PC-9 (cell line): ENCODE data around the gene VTA1. TPM values are rescaled to one million over a fixed set of nuclear protein-coding genes. Genes with fewer than 3 reads are reported as not detected.

Experiments used
- BruUV-seq: library from RNA; stranded (reverse); fragments of 400-500 nt; replicated peaks from 2 replicates; lab custom pipeline; 2021; lab: Mats Ljungman, UMichigan
- CTCF ChIA-PET: fragments of 300-600 bp; sonication (Branson Sonifier 250); formaldehyde crosslinking; loops from one replicate; lab custom pipeline; 2022; ENCODE audit warnings: antibody characterized with exemption; lab: Charles Lee
- POLR2A ChIA-PET: fragments of 300-600 bp; sonication (Branson Sonifier 250); formaldehyde crosslinking; loops from one replicate; lab custom pipeline; 2022; ENCODE audit warnings: antibody characterized with exemption; ENCODE audit not compliant: unreplicated experiment; lab: Charles Lee
- DNase-seq, 2 experiments: peaks; one replicate each; pipeline versions ENCODE4 v3.0.0 to v3.0.0-alpha.2; 2015 to 2022; ENCODE audit warnings: mixed read lengths in 1 of 2
- H2AFZ ChIP-seq: fragments of 200-600 bp; sonication (generic); 2 replicates; pipeline ENCODE4 v1.8.1; 2017; ENCODE audit warnings: antibody characterized with exemption
- H3F3A ChIP-seq: fragments of 200-600 bp; sonication (generic); 2 replicates; pipeline ENCODE4 v1.8.1; 2017; ENCODE audit warnings: antibody characterized with exemption, mild to moderate bottlenecking, low read depth; ENCODE audit not compliant: insufficient read depth
- H3K27ac ChIP-seq: fragments of 200-600 bp; sonication (generic); 2 replicates; pipeline ENCODE4 v1.6.1; 2016; ENCODE audit warnings: mixed run types
- H3K27me3 ChIP-seq: fragments of 200-600 bp; sonication (generic); 2 replicates; pipeline ENCODE4 v1.6.1; 2016; ENCODE audit warnings: low read depth, mixed run types; ENCODE audit not compliant: insufficient read depth
- H3K36me3 ChIP-seq: fragments of 200-600 bp; sonication (generic); 2 replicates; pipeline ENCODE4 v1.6.1; 2016; ENCODE audit warnings: low read depth, mixed run types
- H3K4me1 ChIP-seq: fragments of 200-600 bp; sonication (generic); replicated peaks from 2 replicates; pipeline ENCODE4 v1.6.1; 2016; ENCODE audit warnings: mixed run types; ENCODE audit not compliant: insufficient read depth
- H3K4me2 ChIP-seq: fragments of 200-600 bp; sonication (generic); 2 replicates; pipeline ENCODE4 v1.6.1; 2017; ENCODE audit warnings: mixed run types
- H3K4me3 ChIP-seq: fragments of 200-600 bp; sonication (generic); 2 replicates; pipeline ENCODE4 v1.6.1; 2016; ENCODE audit warnings: mixed run types
- H3K79me2 ChIP-seq: fragments of 200-600 bp; sonication (generic); 2 replicates; pipeline ENCODE4 v1.6.1; 2017; ENCODE audit warnings: low read depth, mixed run types
- H3K9me2 ChIP-seq: fragments of 200-600 bp; sonication (generic); 2 replicates; pipeline ENCODE4 v1.8.1; 2017; ENCODE audit warnings: mild to moderate bottlenecking; ENCODE audit not compliant: insufficient read depth
- H3K9me3 ChIP-seq: fragments of 200-600 bp; sonication (generic); 2 replicates; pipeline ENCODE4 v1.8.1; 2016; ENCODE audit warnings: low read depth; ENCODE audit not compliant: insufficient read depth
- H4K20me1 ChIP-seq: fragments of 200-600 bp; sonication (generic); 2 replicates; pipeline ENCODE4 v1.8.1; 2017; ENCODE audit not compliant: insufficient read depth
- EZH2 ChIP-seq: fragments of 200-600 bp; sonication (generic); IDR thresholded peaks from 2 replicates; pipeline ENCODE4 v1.8.0; 2017; ENCODE audit warnings: antibody characterized with exemption, low read depth
- intact Hi-C: fragments of 100-400 bp; cut with micrococcal nuclease; formaldehyde crosslinking; loops from one replicate; pipeline ENCODE4 v1.10.0; 2022; ENCODE audit not compliant: unreplicated experiment
- total RNA-seq: library from RNA; stranded (reverse); gene quantifications from 2 replicates; pipeline ENCODE4 v1.2.3, GENCODE V29; 2021
- TF ChIP-seq, protein P1 (sequence below): fragments of 200-600 bp; sonication (generic); conservative IDR thresholded peaks from 2 replicates; pipeline ENCODE4 v1.6.1; 2017; ENCODE audit warnings: mixed run types, antibody characterized with exemption, mild to moderate bottlenecking, moderate library complexity

Gene VTA1
- total RNA-seq, 1 experiment from 2014 or later = 52.0 TPM

GRCh38 chr6:142174703-142175102 lies 27.6 kb downstream of the VTA1 start:
- ChIA-PET CTCF (interaction anchor here (0.7 kb wide), 1 partner anchor 1278 kb away, joined by 4 read pairs; no protein-coding TSS in a partner anchor), POLR2A (no interaction called here)
- no peak for TF ChIP-seq EZH2
- DNase-seq = no peak
- intact Hi-C loops = no loop called here
- Histone ChIP-seq H3K9me3 (no peaks in the 10 kb centered on the region), H3K27ac (no peak overlapping the region), H3K36me3 (peaks cover 42% of the 10 kb centered on the region), H3F3A (no peaks in the 10 kb centered on the region), H2AFZ (no peak overlapping the region), H3K4me1 (no peaks in the 10 kb centered on the region), H3K4me3 (no peak overlapping the region), H3K9me2 (no peaks in the 10 kb centered on the region), H4K20me1 (0 out of 2 replicates have a peak, but pooled peaks cover 4% of the 10 kb centered on the region), H3K79me2 (0 out of 2 replicates have a peak, but pooled peaks cover 2% of the 10 kb centered on the region), H3K4me2 (no peak overlapping the region), H3K27me3 (no peaks in the 10 kb centered on the region)
- no TSS peak for BruUV-seq

- BruUV-seq = no TSS peak
- H3K4me3 ChIP-seq = no peak overlapping the region
- H3K9me2 ChIP-seq = no peaks in the 10 kb centered on the region
- ChIA-PET POLR2A (no interaction called here), CTCF (interaction anchor here (1.3 kb wide), 1 partner anchor 22 kb away, joined by 5 read pairs; no protein-coding TSS in a partner anchor)
- no peaks in the 10 kb centered on the region for H4K20me1 ChIP-seq
- no peak overlapping the region for H3K4me2 ChIP-seq
- no peak overlapping the region for H3K27ac ChIP-seq
- no peaks in the 10 kb centered on the region for H3K27me3 ChIP-seq
- intact Hi-C loops = no loop called here
- peaks cover 31% of the 10 kb centered on the region for H3K36me3 ChIP-seq
- no peaks in the 10 kb centered on the region for H3K79me2 ChIP-seq
- H2AFZ ChIP-seq = no peak overlapping the region
- no peaks in the 10 kb centered on the region for H3K9me3 ChIP-seq
- H3K4me1 ChIP-seq = no peaks in the 10 kb centered on the region
- TF ChIP-seq, protein P1, sequence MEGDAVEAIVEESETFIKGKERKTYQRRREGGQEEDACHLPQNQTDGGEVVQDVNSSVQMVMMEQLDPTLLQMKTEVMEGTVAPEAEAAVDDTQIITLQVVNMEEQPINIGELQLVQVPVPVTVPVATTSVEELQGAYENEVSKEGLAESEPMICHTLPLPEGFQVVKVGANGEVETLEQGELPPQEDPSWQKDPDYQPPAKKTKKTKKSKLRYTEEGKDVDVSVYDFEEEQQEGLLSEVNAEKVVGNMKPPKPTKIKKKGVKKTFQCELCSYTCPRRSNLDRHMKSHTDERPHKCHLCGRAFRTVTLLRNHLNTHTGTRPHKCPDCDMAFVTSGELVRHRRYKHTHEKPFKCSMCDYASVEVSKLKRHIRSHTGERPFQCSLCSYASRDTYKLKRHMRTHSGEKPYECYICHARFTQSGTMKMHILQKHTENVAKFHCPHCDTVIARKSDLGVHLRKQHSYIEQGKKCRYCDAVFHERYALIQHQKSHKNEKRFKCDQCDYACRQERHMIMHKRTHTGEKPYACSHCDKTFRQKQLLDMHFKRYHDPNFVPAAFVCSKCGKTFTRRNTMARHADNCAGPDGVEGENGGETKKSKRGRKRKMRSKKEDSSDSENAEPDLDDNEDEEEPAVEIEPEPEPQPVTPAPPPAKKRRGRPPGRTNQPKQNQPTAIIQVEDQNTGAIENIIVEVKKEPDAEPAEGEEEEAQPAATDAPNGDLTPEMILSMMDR = no peak
- no peak for TF ChIP-seq EZH2
- no peak for DNase-seq
- H3F3A ChIP-seq = no peaks in the 10 kb centered on the region
Measured at GRCh38 chr6:142178129-142178528, 31.1 kb downstream of the VTA1 start.

GRCh38 chr6:142182004-142182403 lies 34.9 kb downstream of the VTA1 start:
- Histone ChIP-seq H3K4me2 (no peak overlapping the region), H3K4me1 (no peaks in the 10 kb centered on the region), H3F3A (no peaks in the 10 kb centered on the region), H3K27ac (no peak overlapping the region), H3K27me3 (no peaks in the 10 kb centered on the region), H3K9me2 (0 out of 2 replicates have a peak, but pooled peaks cover 5% of the 10 kb centered on the region), H2AFZ (no peak overlapping the region), H3K36me3 (peaks cover 19% of the 10 kb centered on the region), H4K20me1 (no peaks in the 10 kb centered on the region), H3K4me3 (no peak overlapping the region), H3K79me2 (no peaks in the 10 kb centered on the region), H3K9me3 (no peaks in the 10 kb centered on the region)
- no TSS peak for BruUV-seq
- DNase-seq = no peak
- CTCF ChIA-PET = no interaction called here
- intact Hi-C loops = no loop called here
- POLR2A ChIA-PET = no interaction called here
- TF ChIP-seq EZH2 = no peak
- TF ChIP-seq, protein P1 = no peak

DNA sequence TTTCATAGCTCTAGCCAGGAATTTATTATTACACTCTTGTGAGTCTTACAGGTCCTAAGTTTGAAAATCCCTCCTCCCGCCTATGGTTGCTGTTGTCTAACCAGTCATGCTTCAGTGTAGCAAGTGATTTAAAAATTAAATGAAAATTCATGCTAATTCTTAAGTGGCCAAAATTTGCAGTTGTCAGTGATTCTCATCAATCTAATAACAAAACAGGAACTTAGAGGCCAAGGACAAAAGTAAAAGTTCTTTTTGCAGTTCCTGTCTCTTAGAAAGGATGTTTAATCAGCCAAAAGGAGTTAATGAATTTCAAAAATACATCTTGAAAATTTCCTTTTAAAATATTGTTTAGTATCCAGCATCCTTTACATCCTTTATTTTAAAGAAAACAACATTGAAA lies 36.3 kb downstream of the VTA1 start:
- POLR2A ChIA-PET = no interaction called here
- Histone ChIP-seq H3K4me1 (no peaks in the 10 kb centered on the region), H2AFZ (no peak overlapping the region), H3K27me3 (no peaks in the 10 kb centered on the region), H4K20me1 (no peaks in the 10 kb centered on the region; the same call in 1 of the 2 replicates), H3K4me3 (no peak overlapping the region), H3K9me2 (0 out of 2 replicates have a peak, but pooled peaks cover 5% of the 10 kb centered on the region), H3K79me2 (no peaks in the 10 kb centered on the region), H3K4me2 (no peak overlapping the region), H3K9me3 (no peaks in the 10 kb centered on the region), H3K27ac (no peak overlapping the region), H3K36me3 (peaks cover 10% of the 10 kb centered on the region), H3F3A (no peaks in the 10 kb centered on the region)
- intact Hi-C loops = no loop called here
- TF ChIP-seq EZH2 = no peak
- TF ChIP-seq, protein P1 = no peak
- no peak for DNase-seq
- CTCF ChIA-PET = interaction anchor here (0.5 kb wide), 1 partner anchor 1723 kb away, joined by 6 read pairs; no protein-coding TSS in a partner anchor
- BruUV-seq = no TSS peak
